NCI-H510A treated with DMSO at 0.1 percent for 48 hours (cell line): ENCODE data around the gene DENND1A.

ENCODE experiments used
- DNase-seq: peaks from one replicate; lab custom pipeline; 2025; lab: John Stamatoyannopoulos, UW

DENND1A gene

GRCh38 chr9:123369296-123369695 lies 560.6 kb downstream of the DENND1A start:
- DNase-seq = no peak

DNA sequence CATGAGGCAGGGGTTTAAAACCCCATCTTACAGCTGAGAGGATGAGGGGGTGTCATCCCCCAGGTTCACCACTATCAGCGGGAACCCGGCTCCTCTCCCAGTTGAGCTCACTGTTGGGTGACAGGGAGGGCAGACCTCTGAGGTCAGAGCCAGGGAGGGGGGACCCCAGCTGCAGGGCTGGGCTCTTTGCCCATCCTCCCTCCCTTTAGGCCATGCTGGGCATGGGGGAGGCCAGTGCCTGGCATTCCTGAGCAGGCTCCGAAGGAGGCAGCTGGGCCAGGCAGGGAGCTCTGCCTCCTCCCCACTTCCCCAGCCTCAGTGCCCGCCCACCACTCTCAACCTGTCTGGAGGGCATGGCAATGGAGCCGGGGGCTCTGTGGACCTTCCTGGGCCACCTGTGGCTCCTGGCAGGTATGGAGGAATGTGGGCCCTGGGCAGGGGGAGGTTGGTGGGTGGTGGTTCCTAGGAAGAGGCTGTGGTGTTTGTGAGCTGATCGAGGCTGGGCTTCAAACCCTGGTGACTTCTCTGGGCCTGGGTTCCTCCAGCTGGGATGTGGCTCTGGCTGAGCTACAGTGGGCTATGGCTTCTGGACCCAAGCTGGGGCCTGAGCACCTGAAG lies 561.3 kb downstream of the DENND1A start:
- DNase-seq = no peak

DNA sequence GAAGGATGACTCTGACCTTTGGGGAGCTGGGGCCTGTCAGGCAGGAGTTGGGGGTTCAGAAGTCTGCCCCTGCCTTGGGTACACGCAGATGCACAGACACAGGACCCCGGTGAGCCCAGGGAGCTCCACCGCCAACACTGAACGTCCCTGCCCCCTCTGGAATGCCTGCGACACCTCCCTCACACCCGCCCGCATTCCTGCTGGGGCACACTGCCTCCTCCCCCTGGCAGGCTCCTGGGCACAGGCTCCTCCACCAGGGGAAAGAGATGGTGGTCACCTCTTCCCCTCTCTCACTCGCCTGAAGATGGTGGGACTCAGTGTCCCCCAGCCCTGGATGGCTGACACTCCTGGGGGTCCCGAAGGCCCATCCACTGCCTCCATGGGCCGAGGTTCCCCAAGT lies 561.9 kb downstream of the DENND1A start:
- DNase-seq = no peak

GRCh38 chr9:123365881-123366528 lies 563.9 kb downstream of the DENND1A start:
- no peak for DNase-seq

DNA sequence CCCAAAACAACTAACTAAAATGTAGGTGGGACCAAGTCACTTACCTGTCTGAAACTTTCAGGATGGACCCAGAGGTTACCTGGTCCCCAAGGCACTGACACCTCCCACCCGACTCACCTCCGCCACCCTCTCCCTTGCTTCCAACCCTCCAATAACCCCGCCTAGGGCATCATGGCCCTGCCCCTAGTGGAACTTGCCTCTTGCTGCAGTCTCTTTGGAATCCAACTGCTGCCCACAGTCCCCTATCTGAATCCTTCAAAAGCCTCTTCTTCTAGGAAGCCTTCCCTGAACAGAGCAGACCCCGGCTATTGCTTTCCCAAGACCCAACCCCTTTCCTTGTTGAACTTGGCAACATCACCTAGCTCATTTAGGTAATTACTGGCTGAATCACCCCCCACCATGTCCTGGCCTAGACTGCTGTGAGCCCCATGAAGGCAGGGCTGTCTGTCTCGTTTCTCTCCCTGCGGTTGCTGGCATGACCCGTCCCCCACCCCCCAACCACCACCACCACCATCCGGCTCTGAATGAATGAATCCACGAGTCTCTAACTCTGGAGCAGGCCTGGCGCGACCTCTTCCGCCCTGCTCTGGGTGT lies 564.5 kb downstream of the DENND1A start:
- no peak for DNase-seq

GRCh38 chr9:123364241-123364824 lies 565.6 kb downstream of the DENND1A start:
- DNase-seq = no peak

DNA sequence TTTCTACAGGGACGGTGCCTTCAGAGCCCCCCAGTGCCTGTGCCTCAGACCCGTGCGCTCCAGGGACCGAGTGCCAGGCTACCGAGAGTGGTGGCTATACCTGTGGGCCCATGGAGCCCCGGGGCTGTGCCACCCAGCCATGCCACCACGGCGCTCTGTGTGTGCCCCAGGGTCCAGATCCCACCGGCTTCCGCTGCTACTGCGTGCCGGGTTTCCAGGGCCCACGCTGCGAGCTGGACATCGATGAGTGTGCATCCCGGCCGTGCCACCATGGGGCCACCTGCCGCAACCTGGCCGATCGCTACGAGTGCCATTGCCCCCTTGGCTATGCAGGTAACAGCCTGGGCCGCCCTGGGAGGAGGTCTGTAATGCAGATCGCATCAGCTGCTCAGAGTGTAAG lies 567.1 kb downstream of the DENND1A start:
- DNase-seq = no peak

GRCh38 chr9:123361731-123362510 lies 568.0 kb downstream of the DENND1A start:
- DNase-seq = no peak

GRCh38 chr9:123361086-123361730 lies 568.7 kb downstream of the DENND1A start:
- DNase-seq = no peak

DNA sequence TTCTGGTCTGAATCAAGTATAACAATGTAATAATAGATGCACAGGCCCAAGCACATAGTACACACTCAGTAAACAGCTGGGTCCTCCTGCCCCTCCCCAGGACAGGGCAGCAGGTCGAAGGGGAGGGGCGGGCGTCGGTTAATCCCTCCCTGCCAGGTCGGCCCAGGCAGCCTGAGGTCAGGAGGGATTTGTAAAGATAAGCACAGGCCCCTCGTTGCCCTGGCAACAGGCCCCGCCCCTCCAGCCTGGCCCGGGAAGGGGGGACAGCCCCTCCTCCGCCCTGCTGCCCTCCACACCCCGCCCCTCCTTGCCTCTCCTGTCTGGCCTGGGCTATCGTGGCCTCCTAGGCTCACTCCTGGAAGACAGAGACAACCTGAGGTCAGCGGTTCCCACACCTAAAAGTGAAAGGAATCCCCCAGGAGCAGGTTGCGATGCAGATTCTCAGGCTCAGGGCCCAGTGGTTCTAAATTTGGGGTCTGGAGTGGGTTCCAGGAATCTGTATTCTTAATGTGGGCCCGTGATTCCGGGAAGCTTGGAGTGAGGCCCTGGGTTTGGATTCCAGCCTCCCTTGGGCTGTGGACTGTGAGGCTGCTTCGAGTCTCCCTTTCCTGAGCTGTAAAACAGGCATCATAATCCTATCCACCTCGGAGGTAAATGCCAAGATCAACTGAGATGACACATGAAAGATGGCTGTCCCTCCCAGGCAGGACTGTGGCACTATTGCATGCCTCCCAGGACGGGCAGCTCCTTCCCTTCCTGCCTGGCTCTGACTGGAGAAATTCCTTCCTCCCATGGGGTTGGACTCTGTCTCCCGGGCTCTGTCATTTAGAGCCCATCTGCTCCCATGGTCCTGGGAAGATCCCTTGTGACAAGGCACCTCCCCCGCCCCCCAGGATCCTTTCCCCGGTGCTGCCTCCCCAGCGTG lies 569.5 kb downstream of the DENND1A start:
- DNase-seq = peak; percentile 85

- DNase-seq = peak; percentile 90
Observed at GRCh38 chr9:123359546-123359945, 570.4 kb downstream of the DENND1A start.

DNA sequence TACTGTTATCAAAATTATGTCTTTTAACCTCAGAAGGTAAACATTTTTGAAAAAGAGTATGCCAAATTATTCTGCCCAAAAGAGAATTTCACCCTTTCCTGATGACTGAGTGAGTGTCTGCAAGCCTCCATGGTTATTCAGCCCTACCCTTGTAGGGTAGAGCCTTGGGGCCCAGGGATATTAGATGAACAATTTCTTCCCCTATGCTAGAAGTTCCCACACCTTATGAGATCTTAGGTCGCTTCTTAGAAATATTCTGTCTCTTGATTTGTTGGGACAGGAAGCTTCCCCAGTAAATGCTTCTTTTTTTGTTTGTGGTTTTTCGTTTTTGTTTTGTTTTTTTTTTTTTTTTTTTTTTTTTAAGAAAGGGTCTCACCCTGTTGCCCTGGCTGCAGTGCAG lies 570.8 kb downstream of the DENND1A start:
- DNase-seq = peak; percentile 25

DNA sequence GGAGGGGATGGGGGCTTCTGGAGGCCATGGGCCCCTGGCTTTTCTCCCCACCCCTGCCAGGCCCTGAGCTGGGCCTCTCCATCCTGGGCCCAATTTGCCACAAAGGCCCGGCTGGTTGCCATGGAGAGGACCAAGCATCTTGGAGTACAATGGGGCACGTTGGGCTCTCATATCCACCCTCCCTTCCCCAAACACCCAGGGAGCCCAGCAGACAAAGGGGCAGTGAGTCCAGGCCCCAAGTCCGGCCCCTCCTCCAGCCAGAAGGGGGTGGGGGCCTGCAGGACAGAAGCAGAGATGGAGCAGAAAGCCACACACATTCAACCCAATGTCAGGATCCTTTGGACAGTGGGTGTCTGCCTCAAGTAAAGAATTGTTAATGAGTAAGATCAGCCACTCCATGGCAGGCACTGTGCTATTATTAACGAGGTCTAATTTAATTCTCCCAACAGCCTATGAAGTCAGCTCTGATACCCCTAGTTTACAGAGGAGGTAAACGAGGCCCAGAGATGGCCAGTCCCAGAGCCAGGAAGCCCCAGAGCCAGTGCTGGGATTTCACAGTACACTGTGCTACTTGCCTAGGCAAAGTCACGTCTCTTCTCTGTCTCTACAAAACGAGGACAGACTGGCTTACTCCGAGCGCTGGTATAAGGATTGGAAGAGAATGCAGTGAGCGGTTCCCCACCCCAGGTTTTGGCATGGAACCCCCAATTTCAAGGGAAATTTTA lies 571.6 kb downstream of the DENND1A start:
- DNase-seq = no peak

DNA sequence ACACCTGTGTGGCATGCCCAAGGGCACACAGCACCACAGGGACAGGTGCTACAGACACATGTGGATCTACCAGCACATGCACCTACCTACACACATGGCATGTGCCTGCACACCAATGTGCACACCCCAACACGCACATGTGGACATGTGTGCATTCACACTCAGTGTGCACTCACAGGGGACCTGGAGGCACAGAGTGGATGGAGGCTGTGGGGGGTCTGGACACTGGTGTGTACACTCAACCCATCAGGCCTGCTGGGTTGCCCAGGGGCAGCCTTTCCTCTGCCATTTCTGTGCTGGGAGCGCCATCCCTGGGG lies 572.2 kb downstream of the DENND1A start:
- no peak for DNase-seq

GRCh38 chr9:123356851-123357742 lies 572.8 kb downstream of the DENND1A start:
- DNase-seq = no peak

DNA sequence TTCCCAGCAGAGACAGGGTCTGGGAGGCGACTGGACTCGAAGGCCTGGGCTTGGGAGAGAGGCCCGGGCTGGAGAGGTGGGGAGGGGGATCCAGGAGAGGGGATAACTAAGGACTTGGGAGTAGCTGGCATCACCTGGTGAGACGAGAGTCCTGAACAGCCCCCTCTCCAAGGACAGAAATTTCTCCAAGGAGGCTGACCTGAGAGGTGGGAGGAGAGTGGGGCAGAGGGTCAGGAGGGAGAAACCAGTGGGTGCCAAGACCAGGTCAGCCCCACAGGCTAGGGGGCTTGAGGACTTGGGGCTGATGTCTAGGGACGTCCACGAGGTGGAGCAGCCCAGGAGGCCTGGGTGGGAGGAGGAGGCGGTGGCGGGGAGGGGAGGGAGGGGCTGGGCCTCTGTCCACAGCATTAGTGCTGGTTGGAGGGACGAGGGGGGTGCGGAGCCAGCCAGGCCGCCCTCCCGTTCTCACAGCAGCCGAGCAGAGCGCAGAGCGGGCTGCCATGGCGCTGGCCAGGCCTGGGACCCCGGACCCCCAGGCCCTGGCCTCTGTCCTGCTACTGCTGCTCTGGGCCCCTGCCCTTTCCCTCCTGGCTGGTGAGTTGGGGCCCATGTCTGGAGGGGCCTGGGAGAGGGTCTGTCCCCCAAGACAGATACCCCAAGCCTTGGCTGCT lies 574.0 kb downstream of the DENND1A start, which contains the start of gene CRB2:
Gene CRB2 (plus strand): TSS at position 437 of the 671 bp plus-strand sequence. CDS start 64 bp downstream, at position 501.
- peak; percentile 37 for DNase-seq

DNA sequence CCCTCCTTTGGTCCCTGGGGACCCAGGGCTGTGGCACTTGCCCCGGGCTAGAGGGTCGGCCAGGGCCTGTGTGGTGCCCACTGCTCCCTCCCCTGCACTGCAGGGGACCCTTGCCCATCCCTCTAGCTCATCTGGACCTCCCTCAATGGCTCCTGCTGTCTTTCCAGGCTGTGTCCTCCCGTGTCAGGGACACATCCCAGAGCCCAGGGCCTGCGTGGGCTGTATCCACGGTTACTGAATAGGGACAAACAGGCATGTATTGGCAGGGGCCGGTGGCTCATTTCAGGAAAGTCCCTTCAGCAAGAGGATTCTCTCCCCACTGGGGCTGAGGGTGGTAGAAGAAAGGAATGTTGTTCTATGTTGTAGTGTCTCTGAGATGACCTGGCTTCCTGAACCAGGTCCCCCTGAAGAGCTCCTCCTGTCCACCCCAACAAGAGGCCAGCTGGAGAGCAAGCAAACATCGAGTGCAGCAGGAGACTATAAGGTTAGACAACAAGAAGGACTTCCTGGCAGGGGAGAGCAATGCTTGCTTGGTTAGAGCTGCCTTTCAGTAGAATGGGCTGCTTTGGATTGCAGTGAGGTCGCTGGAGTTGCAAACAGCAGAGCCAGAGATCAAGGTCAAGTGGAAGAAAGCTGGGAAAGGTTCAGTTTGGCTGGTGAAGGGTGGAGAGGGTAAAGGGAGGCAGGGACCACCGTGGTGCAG lies 575.0 kb downstream of the DENND1A start:
- no peak for DNase-seq
